Stimulated activated CD4-positive, alpha-beta T cell treated with anti-CD3 and anti-CD28 coated beads, TNF-alpha, amount 100 ng/mL, for 48 hours (primary cell): Measurements from ENCODE around the gene CAPN11.

Source experiments
- DNase-seq, 3 donors: peaks; one replicate each; pipeline ENCODE4 v3.0.0-alpha.2; 2020; ENCODE audit warnings: low read depth in 3 of 3

CAPN11 gene

GRCh38 chr6:44156494-44157151 is 2.0 kb upstream of the CAPN11 start:
- no peak for DNase-seq

- DNase-seq: no peak
These were observed 1.5 kb upstream of the CAPN11 start for GRCh38 chr6:44157152-44157521.

GRCh38 chr6:44161997-44162338 is 3.3 kb downstream of the CAPN11 start:
- DNase-seq: no peak

GRCh38 chr6:44162876-44163625 is 4.4 kb downstream of the CAPN11 start:
- DNase-seq: no peak

GRCh38 chr6:44166116-44166515 is 7.5 kb downstream of the CAPN11 start:
- no peak for DNase-seq

GRCh38 chr6:44166591-44167184 is 8.1 kb downstream of the CAPN11 start:
- no peak for DNase-seq

- DNase-seq: no peak
These were observed 8.9 kb downstream of the CAPN11 start for GRCh38 chr6:44167567-44167966.

GRCh38 chr6:44169154-44169553 is 10.5 kb downstream of the CAPN11 start:
- DNase-seq: no peak

GRCh38 chr6:44169886-44170570 is 11.4 kb downstream of the CAPN11 start:
- DNase-seq: no peak

GRCh38 chr6:44171899-44172546 is 13.4 kb downstream of the CAPN11 start:
- no peak for DNase-seq

- peak; percentile 67 to 79 (median 77) for DNase-seq
These were observed 14.3 kb downstream of the CAPN11 start for GRCh38 chr6:44172731-44173500.

GRCh38 chr6:44176130-44176761 is 17.6 kb downstream of the CAPN11 start:
- no peak for DNase-seq

- DNase-seq: no peak
These were observed 18.3 kb downstream of the CAPN11 start for GRCh38 chr6:44176762-44177509.

GRCh38 chr6:44177691-44178423 is 19.2 kb downstream of the CAPN11 start:
- no peak for DNase-seq

GRCh38 chr6:44178424-44179071 is 19.9 kb downstream of the CAPN11 start:
- no peak for DNase-seq

- DNase-seq: no peak
These were observed 20.5 kb downstream of the CAPN11 start for GRCh38 chr6:44179072-44179536.

GRCh38 chr6:44179648-44180047 is 21.0 kb downstream of the CAPN11 start:
- DNase-seq: no peak

- no peak for DNase-seq
These were observed 21.8 kb downstream of the CAPN11 start for GRCh38 chr6:44180406-44180805.

GRCh38 chr6:44180886-44181285 is 22.3 kb downstream of the CAPN11 start:
- no peak for DNase-seq
